HEK293T (cell line): ENCODE data around the gene ESPNL.
"Not testable (repeated sequence)": the region's sequence is repeated elsewhere in the genome, so short reads cannot be mapped to it uniquely, and the experiment has no call there.

Source experiments
- CTCF ChIA-PET: fragments of 350-600 bp; formaldehyde crosslinking; extraction: SDS; loops from one replicate; lab custom pipeline; 2021; ENCODE audit warnings: antibody characterized with exemption, inconsistent platforms; lab: Yijun Ruan, JAX
- POLR2A ChIA-PET: fragments of 350-600 bp; formaldehyde crosslinking; extraction: SDS; loops from one replicate; lab custom pipeline; 2020; ENCODE audit warnings: antibody characterized with exemption, inconsistent platforms; lab: Yijun Ruan, JAX
- DNase-seq: peaks from one replicate; pipeline ENCODE4 v3.0.0; 2012; ENCODE audit warnings: mixed read lengths; ENCODE audit errors: extremely low spot score
- ARNT ChIP-seq: fragments of 450-650 bp; IDR thresholded peaks from 2 replicates; pipeline ENCODE4 v1.6.1; 2017; ENCODE audit warnings: mild to moderate bottlenecking
- BHLHE40 ChIP-seq: fragments of 450-650 bp; IDR thresholded peaks from 2 replicates; pipeline ENCODE4 v1.6.1; 2016; ENCODE audit warnings: mild to moderate bottlenecking, moderate library complexity, borderline replicate concordance
- CTBP1 ChIP-seq: fragments of 450-650 bp; IDR thresholded peaks from 2 replicates; pipeline ENCODE4 v1.6.1; 2016; ENCODE audit warnings: borderline replicate concordance
- ELF4 ChIP-seq: fragments of 450-650 bp; IDR thresholded peaks from 2 replicates; pipeline ENCODE4 v1.6.1; 2017; ENCODE audit warnings: antibody characterized with exemption
- FOXA1 ChIP-seq: fragments of 450-650 bp; IDR thresholded peaks from 2 replicates; pipeline ENCODE4 v1.6.1; 2016; ENCODE audit warnings: mild to moderate bottlenecking
- FOXK2 ChIP-seq: fragments of 450-650 bp; IDR thresholded peaks from 2 replicates; pipeline ENCODE4 v1.6.1; 2016; ENCODE audit warnings: mild to moderate bottlenecking
- FOXM1 ChIP-seq: fragments of 450-650 bp; IDR thresholded peaks from 2 replicates; pipeline ENCODE4 v1.6.1; 2017; ENCODE audit warnings: mild to moderate bottlenecking, borderline replicate concordance
- HDGF ChIP-seq: fragments of 450-650 bp; IDR thresholded peaks from 2 replicates; pipeline ENCODE4 v1.6.1; 2017; ENCODE audit warnings: antibody characterized with exemption, borderline replicate concordance
- L3MBTL2 ChIP-seq: fragments of 450-650 bp; conservative IDR thresholded peaks from 2 replicates; pipeline ENCODE4 v1.6.1; 2016; ENCODE audit warnings: mild to moderate bottlenecking
- LEF1 ChIP-seq: fragments of 450-650 bp; IDR thresholded peaks from 2 replicates; pipeline ENCODE4 v1.6.1; 2017; ENCODE audit warnings: mild to moderate bottlenecking, borderline replicate concordance
- NFRKB ChIP-seq: fragments of 450-650 bp; IDR thresholded peaks from 2 replicates; pipeline ENCODE4 v1.6.1; 2016; ENCODE audit warnings: mild to moderate bottlenecking, moderate library complexity
- SP1 ChIP-seq: fragments of 450-650 bp; IDR thresholded peaks from 2 replicates; pipeline ENCODE4 v1.6.1; 2017
- SUZ12 ChIP-seq: fragments of 450-650 bp; IDR thresholded peaks from 2 replicates; pipeline ENCODE4 v1.6.1; 2016; ENCODE audit warnings: mild to moderate bottlenecking
- TARDBP ChIP-seq: fragments of 450-650 bp; IDR thresholded peaks from 2 replicates; pipeline ENCODE4 v1.6.1; 2016
- ZNF384 ChIP-seq: fragments of 450-650 bp; IDR thresholded peaks from 2 replicates; pipeline ENCODE4 v1.6.1; 2016
- TF ChIP-seq, protein P1 (sequence below): fragments of 450-650 bp; IDR thresholded peaks from 2 replicates; pipeline ENCODE4 v1.6.1; 2016

ESPNL gene

DNA sequence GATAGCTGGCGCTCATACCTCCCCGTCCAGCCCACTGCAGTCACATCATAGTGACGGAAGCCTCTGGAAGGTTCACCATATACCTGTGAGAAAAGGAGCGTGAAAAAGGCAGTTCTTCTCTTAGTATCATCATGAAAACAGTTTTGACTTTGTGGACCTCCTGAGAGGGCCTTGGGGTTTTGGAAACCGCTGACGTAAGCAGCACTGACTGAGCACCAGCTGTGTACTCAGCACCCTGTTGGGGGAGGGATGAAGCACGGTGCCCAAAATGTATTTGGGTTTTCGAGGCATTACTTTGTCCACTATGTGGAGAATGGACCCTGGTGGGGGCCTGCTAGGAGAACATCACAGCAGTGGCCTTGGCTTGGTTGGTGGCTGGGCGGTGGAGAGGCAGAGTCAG is 33.9 kb upstream of the ESPNL start:
- TF ChIP-seq ZNF384 (no peak), FOXK2 (no peak), HDGF (no peak), TARDBP (no peak), FOXA1 (no peak), L3MBTL2 (no peak), CTBP1 (no peak), SP1 (no peak), ARNT (no peak), LEF1 (no peak), BHLHE40 (no peak), ELF4 (no peak), SUZ12 (no peak), FOXM1 (no peak), NFRKB (no peak)
- TF ChIP-seq, protein P1, sequence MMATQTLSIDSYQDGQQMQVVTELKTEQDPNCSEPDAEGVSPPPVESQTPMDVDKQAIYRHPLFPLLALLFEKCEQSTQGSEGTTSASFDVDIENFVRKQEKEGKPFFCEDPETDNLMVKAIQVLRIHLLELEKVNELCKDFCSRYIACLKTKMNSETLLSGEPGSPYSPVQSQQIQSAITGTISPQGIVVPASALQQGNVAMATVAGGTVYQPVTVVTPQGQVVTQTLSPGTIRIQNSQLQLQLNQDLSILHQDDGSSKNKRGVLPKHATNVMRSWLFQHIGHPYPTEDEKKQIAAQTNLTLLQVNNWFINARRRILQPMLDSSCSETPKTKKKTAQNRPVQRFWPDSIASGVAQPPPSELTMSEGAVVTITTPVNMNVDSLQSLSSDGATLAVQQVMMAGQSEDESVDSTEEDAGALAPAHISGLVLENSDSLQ: no peak
- ChIA-PET POLR2A (no interaction called here), CTCF (no interaction called here)
- no peak for DNase-seq

DNA sequence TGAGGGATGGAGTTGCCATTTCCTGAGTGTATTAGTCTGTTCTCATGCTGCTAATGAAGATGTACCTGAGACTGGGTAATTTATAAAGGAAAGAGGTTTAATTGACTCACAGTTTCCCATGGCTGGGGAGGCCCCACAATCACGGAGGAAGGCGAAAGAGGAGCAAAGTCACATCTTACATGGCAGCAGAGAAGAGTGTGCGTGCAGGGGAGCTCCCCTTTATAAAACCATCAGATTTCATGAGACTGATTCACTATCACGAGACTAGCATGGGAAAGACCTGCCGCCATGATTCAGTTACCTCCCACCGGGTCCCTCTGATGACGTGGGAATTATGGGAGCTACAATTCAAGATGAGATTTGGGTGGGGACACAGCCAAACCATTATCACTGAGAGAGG is 33.4 kb upstream of the ESPNL start:
- POLR2A ChIA-PET, DNase-seq, CTCF ChIA-PET: not testable (repeated sequence)

GRCh38 chr2:238067939-238068338 is 32.2 kb upstream of the ESPNL start:
- DNase-seq: no peak
- no peak for TF ChIP-seq FOXM1
- TF ChIP-seq LEF1: no peak
- no peak for TF ChIP-seq L3MBTL2
- no peak for TF ChIP-seq SP1
- no peak for TF ChIP-seq NFRKB
- TF ChIP-seq SUZ12: no peak
- TF ChIP-seq FOXA1: no peak
- TF ChIP-seq, protein P1: no peak
- TF ChIP-seq ELF4: no peak
- TF ChIP-seq TARDBP: no peak
- TF ChIP-seq ZNF384: no peak
- TF ChIP-seq BHLHE40: no peak
- no peak for TF ChIP-seq FOXK2
- TF ChIP-seq HDGF: no peak
- no peak for TF ChIP-seq CTBP1
- TF ChIP-seq ARNT: no peak
- ChIA-PET POLR2A (no interaction called here), CTCF (no interaction called here)

- ChIA-PET POLR2A (no interaction called here), CTCF (no interaction called here)
- DNase-seq: no peak
- TF ChIP-seq FOXK2: no peak
- no peak for TF ChIP-seq SP1
- TF ChIP-seq BHLHE40: no peak
- no peak for TF ChIP-seq HDGF
- no peak for TF ChIP-seq L3MBTL2
- no peak for TF ChIP-seq ZNF384
- no peak for TF ChIP-seq SUZ12
- TF ChIP-seq ELF4: no peak
- TF ChIP-seq LEF1: no peak
- no peak for TF ChIP-seq FOXA1
- no peak for TF ChIP-seq FOXM1
Measured at GRCh38 chr2:238069021-238069709, 31.0 kb upstream of the ESPNL start.

DNA sequence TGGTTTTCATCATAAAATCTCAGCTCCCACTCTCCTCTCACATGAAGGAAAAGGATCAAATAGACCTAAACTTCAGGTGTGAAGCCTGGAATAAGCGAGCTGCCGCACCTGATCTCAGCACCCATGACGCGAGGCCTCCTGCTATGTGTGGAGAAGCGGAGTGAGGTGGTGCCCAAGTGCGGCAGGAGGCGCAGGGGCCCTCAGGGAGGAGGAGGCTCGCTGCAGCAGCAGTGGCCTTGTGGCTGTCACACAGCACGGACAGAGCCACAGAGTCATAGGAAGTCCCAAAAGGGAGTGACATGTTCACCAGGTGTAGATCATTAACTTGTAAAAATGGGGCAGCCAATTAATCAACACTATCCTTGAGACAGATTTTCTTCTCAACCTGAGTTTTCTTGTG is 30.3 kb upstream of the ESPNL start:
- CTCF ChIA-PET: no interaction called here
- TF ChIP-seq, protein P1: no peak
- TF ChIP-seq LEF1 (no peak), L3MBTL2 (no peak), FOXM1 (no peak), SP1 (no peak), CTBP1 (no peak), HDGF (no peak), FOXA1 (no peak), TARDBP (no peak), NFRKB (no peak)
- DNase-seq: no peak
- POLR2A ChIA-PET: no interaction called here

DNA sequence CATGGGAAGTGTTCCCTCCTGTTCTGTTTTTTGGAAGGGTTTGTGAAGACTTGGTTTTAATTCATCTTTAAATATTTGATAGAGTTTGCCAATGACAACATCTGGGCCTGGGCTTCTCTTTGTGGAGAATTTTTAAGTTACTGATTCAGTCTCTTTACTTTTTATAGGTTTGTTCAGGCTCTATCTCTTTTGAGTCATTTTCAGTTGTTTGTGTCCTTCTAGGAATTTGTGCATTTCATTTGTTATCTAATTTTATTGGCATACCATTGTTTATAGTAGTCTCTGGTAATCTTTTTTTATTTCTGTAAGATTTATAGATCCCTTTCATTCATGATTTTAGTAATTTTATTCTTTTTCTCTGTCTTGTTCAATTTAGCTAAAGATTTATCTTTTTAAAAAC is 24.7 kb upstream of the ESPNL start:
- ChIA-PET CTCF (interaction anchor here (0.6 kb wide), 1 partner anchor 283 kb away, joined by 3 read pairs; no protein-coding TSS in a partner anchor), POLR2A (interaction anchor here (1.2 kb wide), 1 partner anchor 15 kb away, joined by 4 read pairs; no protein-coding TSS in a partner anchor)
- DNase-seq: no peak

More for the DNA sequence above, 24.7 kb upstream of the ESPNL start:
- TF ChIP-seq CTBP1: no peak
- no peak for TF ChIP-seq HDGF
- no peak for TF ChIP-seq ZNF384
- no peak for TF ChIP-seq BHLHE40
- TF ChIP-seq LEF1: no peak
- TF ChIP-seq, protein P1: no peak
- no peak for TF ChIP-seq L3MBTL2
- no peak for TF ChIP-seq NFRKB
- TF ChIP-seq ARNT: no peak
- TF ChIP-seq ELF4: no peak
- no peak for TF ChIP-seq SUZ12
- no peak for TF ChIP-seq SP1
- TF ChIP-seq FOXA1: no peak
- TF ChIP-seq FOXM1: no peak
- TF ChIP-seq FOXK2: no peak
